ENCODE results near the gene DTNBP1.
A peak's percentile ranks its signal among the peaks of the same experiment; 100 is the strongest.
"Not testable (repeated sequence)": the region's sequence is repeated elsewhere in the genome, so short reads cannot be mapped to it uniquely, and the experiment has no call there.

DTNBP1 gene

DNA sequence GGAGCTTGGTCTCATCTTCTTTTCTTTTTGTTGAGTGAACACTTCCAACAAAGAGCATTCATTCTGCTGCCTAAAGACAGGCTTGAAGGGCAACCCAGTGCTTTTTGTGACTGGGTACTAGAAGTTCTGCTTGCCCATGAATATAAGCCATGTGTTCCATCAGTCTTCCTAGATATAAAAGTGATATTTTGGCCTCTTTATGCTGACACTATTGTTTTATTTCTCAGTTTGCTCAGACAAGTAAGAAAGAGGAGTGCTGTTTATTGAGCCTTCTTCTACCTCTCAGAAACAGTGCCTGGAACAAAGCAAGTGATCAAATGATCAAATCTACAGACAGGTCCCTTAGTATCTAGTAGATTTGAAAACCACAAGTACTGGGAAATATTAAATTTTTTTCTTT lies 2.4 kb upstream of the DTNBP1 start:
- no peak for DNase-seq

DNA sequence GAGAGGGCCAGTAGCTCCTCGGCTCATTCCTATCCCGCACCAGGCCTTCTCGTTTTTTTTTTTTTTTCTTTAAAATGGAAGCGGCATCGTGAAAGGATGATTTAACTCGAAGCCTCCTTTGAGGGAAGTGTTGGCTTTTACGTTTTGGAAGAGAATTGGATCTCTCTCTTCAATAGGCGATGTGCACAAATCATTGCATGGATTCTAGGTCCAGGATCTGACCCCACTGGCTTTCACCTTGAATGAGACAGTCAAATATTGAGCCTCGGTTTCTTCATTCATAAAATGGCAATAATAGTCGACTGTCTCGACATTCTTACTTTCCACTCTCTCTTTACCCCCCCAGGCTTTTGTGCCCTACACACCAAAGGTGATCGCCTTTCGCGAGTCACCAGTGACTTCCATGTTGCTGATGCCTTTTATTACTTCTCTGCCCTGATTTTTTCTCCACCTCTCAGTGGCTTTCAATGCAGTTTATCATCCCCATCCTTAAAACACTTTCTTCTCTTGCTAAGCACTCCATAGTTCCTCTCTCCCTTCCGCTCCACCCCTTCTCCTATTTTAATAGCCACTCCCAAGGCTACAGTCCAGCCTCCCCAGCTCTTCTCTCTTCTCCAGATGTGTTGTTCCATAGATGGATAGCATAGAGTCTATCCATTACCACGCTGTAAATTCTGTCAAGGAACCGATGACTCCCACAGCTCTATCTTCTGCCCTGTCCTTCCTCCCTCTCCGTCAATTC lies 473 bp upstream of the DTNBP1 start:
- no peak for DNase-seq

DNA sequence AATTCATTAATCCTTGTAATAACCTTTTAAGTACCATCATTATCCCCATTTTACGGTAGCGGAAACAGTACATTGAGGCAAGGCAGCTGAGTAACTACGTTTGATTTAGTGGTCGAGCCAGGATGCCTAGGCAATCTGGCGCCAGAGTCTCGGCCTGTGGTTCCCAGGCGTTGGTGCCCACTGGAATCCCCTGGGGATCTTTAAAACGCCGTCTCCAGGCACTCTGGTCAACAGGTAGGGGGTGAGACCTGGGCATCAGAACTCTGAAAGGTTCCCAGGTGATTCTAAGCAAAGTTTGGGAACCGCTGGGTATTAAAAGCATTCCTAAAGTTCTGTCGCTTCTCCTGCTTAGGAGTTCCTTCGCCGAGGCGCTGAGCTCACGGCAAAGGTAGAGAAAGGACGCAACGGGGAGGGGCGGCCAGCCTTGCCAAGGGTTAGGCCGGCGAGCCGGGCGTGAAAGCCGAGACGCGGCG lies 939 bp downstream of the DTNBP1 start:
- DNase-seq = no peak

DNA sequence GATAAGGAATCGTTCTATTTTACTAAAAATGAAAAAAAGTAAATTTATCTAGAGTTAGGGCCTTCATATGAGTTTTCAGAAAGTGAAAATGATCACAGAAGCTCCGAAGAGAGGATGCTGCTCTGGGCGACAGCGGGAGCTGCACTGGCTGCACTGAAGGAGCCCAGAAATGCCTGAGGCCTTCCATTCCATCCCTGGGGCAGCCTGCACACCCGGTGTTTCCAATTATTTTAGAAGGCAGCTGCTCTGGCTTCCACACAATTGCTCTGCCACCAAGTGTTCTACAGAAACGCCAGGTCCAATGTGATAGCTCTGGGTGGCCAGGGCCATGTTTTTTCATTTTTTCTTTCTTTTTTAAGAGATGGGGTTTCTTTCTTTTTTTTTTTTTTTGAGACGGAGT lies 3.6 kb downstream of the DTNBP1 start:
- no peak for DNase-seq

DNA sequence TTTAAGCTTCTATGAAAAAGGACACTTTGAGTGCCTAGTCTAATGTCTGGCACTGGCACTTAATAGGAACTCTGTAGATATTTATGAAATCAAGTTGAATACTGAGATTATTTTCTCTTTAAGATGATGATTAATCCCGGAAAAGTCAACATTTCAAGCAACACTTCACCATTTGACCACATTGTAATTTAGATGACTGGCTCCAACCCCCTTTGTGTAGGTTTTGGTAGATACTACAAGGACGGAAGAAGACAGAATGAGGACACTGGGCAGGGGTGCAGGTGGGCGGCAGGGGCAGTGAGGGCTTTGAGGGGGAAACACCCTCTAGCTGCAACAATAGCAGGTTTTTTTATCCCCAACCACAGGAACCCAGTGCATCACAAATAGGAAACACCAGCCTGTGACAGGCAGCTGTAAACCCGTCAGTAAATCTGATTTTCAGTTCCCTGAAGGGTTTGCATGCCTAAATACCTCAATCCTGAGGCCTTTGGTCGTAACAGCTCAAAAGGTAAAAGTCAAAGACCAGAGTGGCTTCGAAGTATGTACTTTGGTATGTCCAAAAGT lies 4.6 kb downstream of the DTNBP1 start:
- no peak for DNase-seq

DNA sequence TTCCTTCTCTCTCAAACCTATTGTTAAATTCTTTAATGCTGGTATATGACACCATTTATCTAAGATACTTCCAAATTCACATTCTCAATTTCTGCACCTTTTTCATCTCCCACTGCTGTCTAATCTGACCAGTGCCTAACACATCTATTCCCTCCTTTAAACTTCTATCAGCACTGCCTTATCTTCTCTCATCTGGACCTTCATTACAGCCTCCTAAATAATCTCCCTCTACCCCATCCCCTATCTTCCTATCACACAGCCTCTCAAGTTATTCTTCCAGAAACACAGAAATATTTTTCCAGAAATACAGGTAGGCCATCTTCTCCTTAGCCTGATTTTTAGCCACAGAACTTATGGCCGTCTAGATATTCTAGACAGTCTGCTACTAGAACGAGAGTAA lies 5.5 kb downstream of the DTNBP1 start:
- no peak for DNase-seq

DNA sequence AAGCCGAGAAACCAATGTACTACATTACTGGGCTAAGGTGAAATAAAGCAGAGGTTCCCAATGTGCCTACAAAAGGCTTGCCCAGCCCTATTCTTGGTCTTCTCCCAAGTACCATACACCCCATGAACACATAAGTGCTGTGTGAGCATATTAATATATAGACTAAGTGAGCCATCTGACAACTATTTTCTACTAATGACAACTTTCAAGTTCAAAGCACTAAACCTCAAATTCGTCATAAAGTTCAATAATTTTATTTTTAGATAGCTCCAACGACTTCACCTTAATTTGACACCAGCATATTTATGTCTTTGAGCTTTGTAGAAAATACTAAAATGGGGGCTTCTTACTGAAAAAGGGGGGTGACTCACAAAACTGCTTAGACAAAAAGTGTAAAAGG lies 6.7 kb downstream of the DTNBP1 start:
- no peak for DNase-seq

DNA sequence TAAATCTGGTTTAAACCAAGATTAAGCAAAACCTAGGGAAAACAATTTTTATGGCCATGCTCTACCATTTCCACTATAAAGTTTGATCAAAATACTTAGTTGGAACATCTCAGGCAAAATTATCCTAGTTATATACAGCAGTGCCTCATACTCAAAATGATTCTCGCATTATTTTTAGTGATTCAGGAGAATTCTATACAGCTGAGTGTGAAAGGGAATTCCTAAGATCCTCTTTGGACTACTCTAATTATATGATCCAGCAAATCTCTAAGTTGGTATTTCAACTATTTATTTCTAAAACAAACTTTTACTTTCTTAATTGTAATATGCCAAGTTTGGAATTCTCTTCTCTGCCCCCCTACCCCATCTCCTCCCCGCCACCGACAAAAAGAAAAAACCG lies 8.6 kb downstream of the DTNBP1 start:
- DNase-seq = no peak

- no peak for DNase-seq
These were observed 9.2 kb downstream of the DTNBP1 start for GRCh38 chr6:15653581-15653980.

DNA sequence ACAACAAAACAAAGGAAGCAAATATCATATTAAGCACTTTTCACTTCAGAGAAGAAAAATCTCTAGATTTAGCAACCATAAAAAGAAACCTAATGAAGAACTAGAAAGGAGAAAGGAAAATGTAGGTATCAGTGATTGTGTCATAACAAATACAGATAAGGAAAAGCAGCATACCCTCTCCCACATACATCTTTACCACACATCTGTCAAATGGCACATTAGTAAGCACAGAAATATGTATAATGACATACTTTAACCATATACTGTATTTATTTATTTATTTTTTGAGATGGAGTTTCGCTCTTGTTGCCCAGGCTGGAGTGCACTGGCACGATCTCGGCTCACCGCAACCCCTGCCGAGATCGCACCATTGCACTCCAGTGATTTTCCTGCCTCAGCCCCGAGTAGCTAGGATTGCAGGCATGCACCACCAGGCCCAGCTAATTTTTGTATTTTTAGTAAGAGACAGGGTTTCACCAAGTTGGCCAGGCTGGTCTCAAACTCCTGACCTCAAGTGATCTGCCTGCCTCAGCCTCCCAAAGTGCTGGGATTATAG lies 12.7 kb downstream of the DTNBP1 start:
- not testable (repeated sequence) for DNase-seq

DNA sequence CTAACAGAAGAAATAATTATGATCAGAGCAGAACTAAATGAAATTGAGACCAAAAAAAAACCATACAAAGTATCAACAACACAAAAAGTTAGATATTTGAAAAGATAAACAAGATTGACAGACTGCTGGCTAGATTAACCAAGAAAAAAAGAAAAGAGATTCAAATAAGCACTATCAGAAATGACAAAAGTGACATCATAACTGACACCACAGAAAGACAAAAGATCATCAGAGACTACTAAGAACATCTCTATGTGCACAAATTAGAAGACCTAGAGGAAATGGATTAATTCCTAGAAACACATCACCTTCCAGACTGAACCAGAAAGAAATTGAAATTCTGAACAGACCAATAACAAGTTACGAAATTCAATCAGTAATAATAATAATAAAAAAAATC lies 17.9 kb downstream of the DTNBP1 start:
- DNase-seq = no peak

DNA sequence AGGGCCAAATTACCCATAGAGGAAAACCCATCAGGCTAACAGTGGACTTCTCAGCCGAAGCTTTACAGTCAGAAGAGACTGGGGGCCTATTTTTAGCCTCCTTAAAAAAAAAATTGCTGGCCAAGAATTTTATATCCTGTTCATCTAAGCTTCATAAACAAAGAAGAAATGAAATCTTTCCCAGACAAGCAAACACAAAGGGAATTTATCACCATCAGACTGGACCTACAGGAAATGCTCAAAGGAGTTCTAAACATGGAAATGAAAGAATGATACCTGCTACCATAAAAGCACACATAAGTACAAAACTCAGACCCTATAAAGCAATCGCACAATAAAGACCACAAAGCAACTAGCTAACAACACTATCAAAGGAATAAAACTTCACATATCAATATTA lies 19.3 kb downstream of the DTNBP1 start:
- DNase-seq = no peak

DNA sequence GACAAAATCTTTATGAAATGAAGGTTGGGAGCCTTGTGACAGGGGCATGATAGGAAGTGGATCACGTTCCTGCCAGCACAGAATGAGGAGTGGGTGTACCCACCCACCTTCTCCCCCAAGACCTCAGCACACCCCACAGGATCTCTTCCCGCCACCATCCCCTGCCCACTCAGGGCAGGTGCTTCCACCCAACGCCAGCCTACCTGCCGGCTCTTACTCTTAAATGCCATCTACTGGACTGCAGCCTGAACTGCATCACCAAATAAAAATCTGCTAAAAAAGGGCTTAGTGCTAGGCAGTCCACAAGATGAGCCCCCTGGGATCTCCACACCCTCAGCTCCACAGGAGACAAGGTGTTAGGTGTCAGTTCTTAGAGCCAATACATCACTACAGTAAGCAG lies 20.6 kb downstream of the DTNBP1 start:
- DNase-seq = no peak

DNA sequence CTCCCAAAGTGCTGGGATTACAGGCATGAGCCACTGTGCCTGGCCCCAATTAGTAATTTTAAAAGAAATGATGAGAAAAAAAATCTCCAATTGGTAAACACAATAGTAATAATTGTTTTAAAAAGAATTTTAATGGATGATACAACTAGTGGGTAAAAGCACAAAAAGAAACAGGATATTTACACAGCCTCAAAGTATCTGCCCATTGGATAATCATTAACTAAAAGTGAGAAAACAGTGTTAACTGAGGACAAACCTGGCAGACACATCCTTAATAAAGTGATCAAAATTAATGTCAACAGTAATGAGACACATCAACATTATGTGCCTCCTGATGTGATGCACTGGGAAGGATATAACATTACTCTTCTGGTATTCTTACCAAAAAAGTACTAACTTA lies 24.5 kb downstream of the DTNBP1 start:
- no peak for DNase-seq

- no peak for DNase-seq
These were observed 31.4 kb downstream of the DTNBP1 start for GRCh38 chr6:15631432-15631831.

GRCh38 chr6:15630202-15630601 lies 32.6 kb downstream of the DTNBP1 start:
- no peak for DNase-seq

- DNase-seq = no peak
These were observed 33.3 kb downstream of the DTNBP1 start for GRCh38 chr6:15629487-15629886.

GRCh38 chr6:15628499-15629131 lies 34.2 kb downstream of the DTNBP1 start:
- DNase-seq = peak; percentile 60

GRCh38 chr6:15627821-15628220 lies 35.0 kb downstream of the DTNBP1 start:
- no peak for DNase-seq

- no peak for DNase-seq
These were observed 35.8 kb downstream of the DTNBP1 start for GRCh38 chr6:15626878-15627674.

DNA sequence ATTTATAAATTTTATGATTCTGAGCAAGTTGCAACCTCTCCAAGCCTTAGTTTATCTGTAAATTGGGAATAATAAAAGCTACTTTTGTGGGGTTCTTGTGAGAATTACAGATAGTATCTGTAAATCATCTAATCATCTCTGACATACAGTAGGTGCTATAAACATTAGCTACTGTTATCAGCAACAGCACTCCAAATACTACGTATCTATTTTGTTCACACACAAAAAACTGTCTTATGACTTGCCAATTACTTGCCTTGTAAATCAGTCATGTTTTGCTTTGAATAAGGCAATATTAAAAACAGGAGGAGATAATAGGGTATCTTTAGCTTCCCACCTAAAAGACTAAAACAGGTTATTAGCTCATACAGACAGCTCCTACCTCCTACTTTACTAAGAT lies 36.7 kb downstream of the DTNBP1 start:
- DNase-seq = no peak

- DNase-seq = no peak
These were observed 39.3 kb downstream of the DTNBP1 start for GRCh38 chr6:15623276-15624116.
